HG03159 (cell line): ENCODE measurements around the gene ZNF780A.
"Not testable (repeated sequence)": the region's sequence is repeated elsewhere in the genome, so short reads cannot be mapped to it uniquely, and the experiment has no call there.

ENCODE experiments used
- ATAC-seq: cut with Tn5 transposase; IDR thresholded peaks from one replicate; pipeline ENCODE4 v1.9.1; 2021; ENCODE audit warnings: mild to moderate bottlenecking, moderate library complexity; ENCODE audit not compliant: unreplicated experiment

ZNF780A gene

DNA sequence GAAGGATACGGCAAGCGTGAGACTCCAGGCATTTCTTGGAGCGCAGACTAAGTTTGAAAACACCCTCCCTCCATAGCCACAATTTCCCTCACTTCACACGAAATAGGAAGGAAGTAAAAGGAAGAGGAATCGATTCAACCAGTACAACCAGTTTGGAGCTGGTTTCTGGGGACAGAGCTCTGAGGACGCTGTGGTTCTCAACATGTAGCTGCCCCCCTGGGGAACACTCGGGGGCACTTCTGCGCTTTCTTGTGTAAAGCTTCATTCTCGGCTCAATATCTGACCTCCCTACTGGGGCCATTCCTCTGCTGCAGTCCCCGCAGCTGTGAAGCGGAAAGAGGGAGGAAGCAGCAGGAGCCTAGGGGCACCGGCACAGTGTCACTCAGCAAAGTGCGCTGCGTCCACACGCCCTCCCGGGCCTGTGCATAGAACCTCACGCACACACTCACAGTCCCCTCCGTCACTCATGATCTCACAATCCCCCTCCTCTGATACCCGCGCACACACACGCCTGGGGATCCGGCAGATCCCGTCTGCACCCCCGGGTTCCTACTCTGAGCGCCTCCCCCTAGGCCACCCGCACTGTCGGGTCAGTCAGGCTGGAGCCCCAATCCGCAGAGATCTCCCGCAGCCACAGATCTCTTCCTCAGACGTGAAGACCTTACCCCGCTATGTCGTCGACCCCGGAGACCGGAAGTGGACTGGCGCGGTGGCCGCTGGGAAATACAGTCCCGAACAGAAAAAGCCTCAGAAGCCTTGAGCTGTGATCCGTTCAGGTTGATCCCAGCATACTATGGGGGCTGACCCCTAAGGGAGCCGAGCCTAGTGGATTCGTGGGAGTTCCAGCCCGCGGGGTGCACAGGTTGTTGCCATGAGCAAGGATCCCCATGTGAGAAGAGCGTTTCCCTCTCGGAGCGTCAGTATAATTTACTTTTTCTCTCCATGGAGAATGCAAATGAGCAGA, at the start of gene ZNF780A:
Gene ZNF780A (minus strand): TSS at position 703 of the 964 bp plus-strand sequence. CDS start 6,190 bp downstream, outside the sequence.
- peak; percentile 80 for ATAC-seq

GRCh38 chr19:40139533-40140287, 49.0 kb upstream of the ZNF780A start:
- no peak for ATAC-seq

DNA sequence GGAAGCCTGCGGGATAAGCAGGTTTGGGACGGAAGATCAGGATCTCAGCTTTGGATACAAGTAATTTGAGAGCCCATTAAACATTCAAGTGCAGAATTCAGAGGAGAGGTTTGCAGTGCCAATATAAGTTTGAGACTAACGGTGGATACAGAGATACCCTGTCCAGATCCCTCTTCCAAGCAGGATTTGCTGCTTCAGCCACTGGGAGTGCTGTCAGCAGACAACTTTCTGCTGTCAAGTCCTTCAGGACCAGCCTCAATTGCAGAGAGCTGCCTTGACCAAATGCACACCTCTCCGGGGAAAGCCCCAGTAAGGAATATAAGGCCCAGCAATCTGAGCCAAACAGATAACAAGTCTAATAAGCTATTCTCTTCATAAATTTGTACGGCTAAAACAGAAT, 46.1 kb upstream of the ZNF780A start:
- no peak for ATAC-seq

DNA sequence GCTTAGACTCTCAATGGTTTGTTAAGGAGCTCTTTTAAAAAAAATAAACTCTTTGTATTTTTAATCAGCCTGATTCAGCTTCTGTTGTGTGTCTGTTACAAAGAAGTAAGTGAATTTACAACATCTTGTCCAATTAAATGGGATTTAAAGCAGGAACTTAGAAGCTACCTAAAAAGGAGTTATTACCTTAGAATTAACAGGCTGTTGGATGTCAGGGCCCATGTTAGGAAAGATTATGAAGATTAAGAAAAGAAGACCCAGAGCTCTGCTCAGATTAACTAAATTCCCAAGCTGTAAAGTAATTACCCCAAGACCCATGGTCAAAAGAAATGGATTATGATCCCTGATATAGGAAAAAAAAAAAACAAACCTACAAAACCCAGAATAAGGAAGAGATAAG, 44.1 kb upstream of the ZNF780A start:
- ATAC-seq: no peak

GRCh38 chr19:40133491-40133890, 42.7 kb upstream of the ZNF780A start:
- no peak for ATAC-seq

GRCh38 chr19:40130013-40130412, 39.3 kb upstream of the ZNF780A start:
- no peak for ATAC-seq

DNA sequence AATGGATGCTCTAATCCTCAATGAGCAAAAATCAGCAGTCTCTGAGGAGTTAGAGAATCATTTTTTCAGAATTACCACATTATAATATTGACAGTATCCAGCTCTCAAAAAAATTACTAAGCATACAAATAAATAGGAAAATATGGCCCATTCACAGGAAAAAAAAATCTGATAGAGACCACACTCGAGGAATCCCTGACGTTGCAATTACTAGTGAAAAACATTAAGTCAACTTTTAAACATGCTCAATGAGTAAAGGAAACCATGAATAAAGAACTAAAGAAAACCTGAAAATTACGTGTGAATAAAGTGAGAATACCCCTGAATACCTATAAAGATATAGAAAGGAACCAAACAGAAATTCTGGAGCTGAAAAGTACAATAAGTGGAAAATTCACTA, 38.7 kb upstream of the ZNF780A start:
- ATAC-seq: no peak

GRCh38 chr19:40128991-40129390, 38.2 kb upstream of the ZNF780A start:
- ATAC-seq: no peak

- ATAC-seq: no peak
Observed at GRCh38 chr19:40119380-40119779, 28.6 kb upstream of the ZNF780A start.

- not testable (repeated sequence) for ATAC-seq
Observed at GRCh38 chr19:40118638-40119037, 27.9 kb upstream of the ZNF780A start.

GRCh38 chr19:40116075-40116474, 25.3 kb upstream of the ZNF780A start:
- no peak for ATAC-seq

- ATAC-seq: not testable (repeated sequence)
Observed at GRCh38 chr19:40114119-40114518, 23.4 kb upstream of the ZNF780A start.

DNA sequence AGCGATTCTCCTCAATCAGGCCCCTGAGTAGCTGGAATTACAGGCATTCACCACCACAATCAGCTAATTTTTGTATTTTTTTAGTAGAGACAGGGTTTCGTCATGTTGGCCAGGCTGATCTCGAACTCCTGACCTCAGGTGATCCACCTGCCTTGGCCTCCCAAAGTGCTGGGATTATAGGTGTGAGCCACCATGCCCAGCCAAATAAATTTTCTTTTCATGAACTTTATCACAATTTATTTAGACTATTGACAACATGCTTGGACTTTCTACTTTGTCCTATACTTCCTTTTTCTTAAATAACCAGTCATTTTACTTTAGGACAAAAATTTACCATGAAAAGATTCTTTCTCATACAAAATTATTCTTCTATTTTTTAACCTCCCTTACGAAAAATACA, 21.5 kb upstream of the ZNF780A start:
- not testable (repeated sequence) for ATAC-seq

DNA sequence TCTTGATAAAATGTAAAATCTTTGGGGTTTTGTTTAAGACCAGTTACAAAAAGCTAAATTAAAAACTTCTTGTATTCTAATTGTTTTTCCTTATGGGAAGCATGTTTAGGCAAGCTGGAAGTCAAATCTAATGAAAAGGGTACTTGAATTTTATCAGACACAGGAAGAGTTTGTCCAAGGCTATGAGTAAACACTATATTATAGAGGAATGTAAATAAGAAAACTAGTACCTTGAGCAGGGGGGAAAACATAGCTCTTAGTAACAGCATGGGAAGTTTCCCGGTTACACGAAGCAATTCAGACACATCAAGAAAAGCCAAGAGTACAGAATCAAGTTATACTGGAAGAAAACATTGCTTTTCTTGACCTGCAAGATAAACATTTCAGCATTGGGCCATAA, 19.8 kb upstream of the ZNF780A start:
- no peak for ATAC-seq

DNA sequence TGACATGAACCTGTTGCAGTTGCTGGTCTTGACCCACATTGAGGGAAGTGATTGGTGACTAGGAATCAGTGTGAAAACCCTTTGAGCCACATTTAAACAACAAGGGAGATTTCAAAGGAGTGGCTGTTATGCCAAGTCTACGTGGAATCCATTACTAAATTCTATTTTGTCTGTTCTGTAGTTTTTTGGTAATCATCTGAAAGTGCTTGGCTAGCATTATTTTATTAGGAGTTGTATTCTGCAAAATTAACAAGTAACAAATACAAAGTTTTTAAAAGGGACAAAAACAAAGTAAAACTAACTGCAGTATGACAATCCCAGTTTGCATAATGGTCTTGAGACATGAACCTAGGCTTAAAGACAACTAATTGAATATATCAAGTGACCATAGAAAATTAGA, 14.0 kb upstream of the ZNF780A start:
- no peak for ATAC-seq

DNA sequence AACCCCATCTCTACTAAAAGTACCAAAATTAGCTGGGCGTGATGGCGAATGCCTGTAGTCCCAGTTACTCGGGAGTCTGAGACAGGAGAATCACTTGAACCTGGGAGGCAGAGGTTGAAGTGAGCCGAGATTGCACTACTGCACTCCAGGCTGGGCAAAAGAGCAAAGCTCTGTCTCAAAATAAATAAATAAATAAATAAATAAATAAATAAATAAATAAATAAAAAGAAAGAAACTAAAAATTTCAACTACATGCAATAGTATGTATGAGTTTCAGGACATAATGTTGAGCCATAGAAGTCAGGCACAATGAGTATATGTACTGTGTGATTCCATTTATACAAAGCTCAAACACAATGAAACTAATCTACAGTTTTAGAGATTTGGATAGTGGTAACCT, 12.9 kb upstream of the ZNF780A start:
- no peak for ATAC-seq

DNA sequence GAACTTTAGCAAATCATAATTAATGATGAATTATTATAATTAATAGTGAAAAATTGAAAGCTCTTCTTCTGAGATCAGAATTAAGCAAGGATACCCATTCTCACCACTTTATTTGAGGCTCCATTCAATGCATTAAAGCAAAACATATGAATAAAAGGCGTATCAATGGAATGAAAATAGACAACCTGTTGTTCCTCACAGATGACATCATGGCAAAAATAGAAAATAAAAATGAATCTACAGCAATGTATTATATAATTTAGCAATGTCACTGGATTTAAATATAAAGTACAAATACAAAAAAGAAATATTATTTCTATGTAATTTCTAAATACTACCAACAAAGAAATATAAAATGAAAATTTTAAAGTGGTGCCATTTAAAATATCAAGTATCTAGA, 11.1 kb upstream of the ZNF780A start:
- no peak for ATAC-seq

DNA sequence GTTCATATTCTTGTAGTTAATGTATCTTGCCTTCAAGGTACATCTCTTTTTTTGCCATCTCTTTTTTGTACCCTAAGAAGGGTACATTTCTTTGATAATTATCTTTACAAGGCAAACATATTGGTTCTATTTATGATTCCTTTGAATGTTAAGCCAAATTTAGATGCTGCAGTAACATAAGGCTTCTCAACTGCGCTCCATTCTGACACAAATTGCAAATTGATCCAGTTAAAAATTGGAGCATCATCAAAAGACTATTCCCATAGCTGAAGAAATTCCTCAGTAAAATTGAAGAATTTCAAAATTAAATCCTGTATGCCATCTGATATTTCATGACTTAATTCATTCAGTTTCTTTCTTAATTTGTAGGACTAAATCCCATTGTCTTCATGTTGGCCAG, 2.7 kb upstream of the ZNF780A start:
- ATAC-seq: no peak

DNA sequence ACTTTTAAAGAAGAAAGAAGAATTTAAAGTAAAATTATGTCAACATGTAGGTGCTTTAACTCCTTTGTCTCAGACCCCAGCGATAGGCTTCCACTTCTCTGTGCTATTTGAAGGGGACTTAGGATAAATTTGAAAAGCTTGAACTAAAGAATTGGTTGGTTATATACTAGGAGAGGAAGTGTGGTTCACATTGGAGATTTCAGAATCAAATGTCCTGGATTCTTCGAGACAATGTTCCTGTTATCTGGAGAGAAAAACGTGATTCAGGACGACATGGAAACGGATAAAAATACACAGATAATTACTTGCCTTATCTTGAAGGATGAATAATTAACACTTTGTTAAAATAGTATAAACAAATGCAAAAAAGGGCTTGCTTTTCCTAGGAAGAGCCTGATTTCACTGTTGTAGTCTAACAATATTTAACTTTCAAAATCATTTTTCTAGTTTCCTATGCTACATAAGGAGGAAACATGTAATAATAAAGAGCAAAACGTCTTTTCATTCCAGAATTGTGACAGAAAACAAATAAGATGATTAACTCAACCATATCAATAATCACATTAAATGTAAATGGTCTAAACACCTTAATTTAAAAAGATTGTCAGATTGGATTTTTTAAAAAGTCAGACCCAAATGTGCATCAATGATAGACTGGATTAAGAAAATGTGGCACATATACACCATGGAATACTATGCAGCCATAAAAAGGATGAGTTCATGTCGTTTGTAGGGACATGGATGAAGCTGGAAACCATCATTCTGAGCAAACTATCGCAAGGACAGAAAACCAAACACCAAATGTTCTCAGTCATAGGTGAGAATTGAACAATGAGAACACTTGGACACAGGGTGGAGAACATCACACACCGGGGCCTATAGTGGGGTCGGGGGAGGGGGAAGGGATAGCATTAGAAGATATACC, 724 bp upstream of the ZNF780A start:
- no peak for ATAC-seq

- no peak for ATAC-seq
Observed at GRCh38 chr19:40089462-40089861, 1.3 kb downstream of the ZNF780A start.
